GM18520 (cell line): ENCODE data around the gene OR1F1.

Experiments
- ATAC-seq: cut with Tn5 transposase; IDR thresholded peaks from one replicate; pipeline ENCODE4 v1.9.1; 2021; ENCODE audit not compliant: unreplicated experiment

OR1F1 gene

GRCh38 chr16:3246876-3247275 is 58.9 kb downstream of the OR1F1 start:
- no peak for ATAC-seq

GRCh38 chr16:3248596-3248995 is 60.6 kb downstream of the OR1F1 start:
- ATAC-seq, result no peak

- no peak for ATAC-seq
These were observed 61.0 kb downstream of the OR1F1 start for GRCh38 chr16:3249020-3249419.

- ATAC-seq, result no peak
These were observed 61.4 kb downstream of the OR1F1 start for GRCh38 chr16:3249451-3249850.

GRCh38 chr16:3252967-3253366 is 65.0 kb downstream of the OR1F1 start:
- no peak for ATAC-seq

GRCh38 chr16:3254309-3254708 is 66.3 kb downstream of the OR1F1 start:
- ATAC-seq, result no peak
